OCI-LY7 (cell line): ENCODE measurements around the gene ZNF175. TPM values are rescaled to one million over a fixed set of nuclear protein-coding genes. Genes with fewer than 3 reads are reported as not detected.

Source experiments
- BruUV-seq: library from RNA; stranded (reverse); fragments of 400-500 nt; replicated peaks from 2 replicates; lab custom pipeline; 2021; lab: Mats Ljungman, UMichigan
- CTCF ChIA-PET: fragments of 300-600 bp; sonication (Branson Sonifier 250); formaldehyde crosslinking; loops from one replicate; lab custom pipeline; 2022; ENCODE audit warnings: antibody characterized with exemption; ENCODE audit not compliant: unreplicated experiment; lab: Charles Lee
- POLR2A ChIA-PET: fragments of 300-600 bp; sonication (Branson Sonifier 250); formaldehyde crosslinking; loops from one replicate; lab custom pipeline; 2022; ENCODE audit warnings: antibody characterized with exemption; lab: Charles Lee
- DNase-seq: peaks from one replicate; pipeline ENCODE4 v3.0.0-alpha.2; 2015; ENCODE audit warnings: low spot score
- H2AFZ ChIP-seq: fragments of 200-600 bp; sonication (generic), shearing (Covaris generic); 2 replicates; pipeline ENCODE4 v1.6.1; 2014; ENCODE audit warnings: mild to moderate bottlenecking, antibody characterized with exemption, low read length, moderate library complexity
- H3K27ac ChIP-seq: fragments of 200-600 bp; sonication (generic); 2 replicates; pipeline ENCODE4 v1.5.1; 2014; ENCODE audit warnings: mixed run types, low read depth, mild to moderate bottlenecking, moderate library complexity, low read length, inconsistent platforms; ENCODE audit not compliant: poor library complexity, severe bottlenecking
- H3K36me3 ChIP-seq: fragments of 200-600 bp; sonication (generic); 2 replicates; pipeline ENCODE4 v1.6.1; 2014; ENCODE audit warnings: mild to moderate bottlenecking, antibody characterized with exemption, low read length, moderate library complexity, mixed read lengths; ENCODE audit not compliant: insufficient read depth
- H3K4me1 ChIP-seq: fragments of 200-600 bp; sonication (generic); 2 replicates; pipeline ENCODE4 v1.5.1; 2014; ENCODE audit warnings: mild to moderate bottlenecking, low read length; ENCODE audit not compliant: insufficient read depth, poor library complexity, severe bottlenecking
- H3K4me2 ChIP-seq: fragments of 200-600 bp; sonication (generic); 2 replicates; pipeline ENCODE4 v1.6.1; 2014; ENCODE audit warnings: mild to moderate bottlenecking, low read length
- H3K4me3 ChIP-seq: fragments of 200-600 bp; sonication (generic); 2 replicates; pipeline ENCODE4 v1.5.1; 2014; ENCODE audit warnings: mild to moderate bottlenecking, low read depth, low read length; ENCODE audit not compliant: poor library complexity, severe bottlenecking
- H3K79me2 ChIP-seq: fragments of 200-600 bp; sonication (generic); 2 replicates; pipeline ENCODE4 v1.6.1; 2016; ENCODE audit warnings: low read depth, mild to moderate bottlenecking, low read length, moderate library complexity, mixed read lengths; ENCODE audit not compliant: insufficient read depth
- H3K9me2 ChIP-seq: fragments of 200-600 bp; sonication (generic); 2 replicates; pipeline ENCODE4 v1.6.1; 2016; ENCODE audit warnings: mild to moderate bottlenecking, low read length, mixed read lengths; ENCODE audit not compliant: insufficient read depth
- H3K9me3 ChIP-seq: fragments of 200-600 bp; sonication (generic); 2 replicates; pipeline ENCODE4 v1.6.1; 2014; ENCODE audit warnings: mild to moderate bottlenecking, mixed run types, low read length, mixed read lengths
- H4K20me1 ChIP-seq: fragments of 200-600 bp; sonication (generic); 2 replicates; pipeline ENCODE4 v1.6.1; 2014; ENCODE audit warnings: mild to moderate bottlenecking, antibody characterized with exemption, low read length, moderate library complexity, mixed read lengths; ENCODE audit not compliant: insufficient read depth
- EZH2phosphoT487 ChIP-seq: fragments of 200-600 bp; sonication (generic); IDR thresholded peaks from 2 replicates; pipeline ENCODE4 v1.6.1; 2018; ENCODE audit warnings: low read depth, borderline replicate concordance, mild to moderate bottlenecking, mixed run types, antibody characterized with exemption, low read length, moderate library complexity, mixed read lengths
- intact Hi-C: fragments of 100-400 bp; cut with micrococcal nuclease; formaldehyde crosslinking; loops from one replicate; pipeline ENCODE4 v1.10.0; 2022; ENCODE audit not compliant: unreplicated experiment
- total RNA-seq, 2 experiments: library from RNA; depleted of rRNA in 1 of 2; stranded (reverse); fragments of >200 nt in 1 of 2; shearing (Covaris generic) in 1 of 2; gene quantifications; 2 replicates each; pipeline ENCODE4 v1.2.3, GENCODE V29; 2014 to 2022
- TF ChIP-seq, protein P1 (sequence below): fragments of 200-600 bp; sonication (generic); conservative IDR thresholded peaks from 2 replicates; pipeline ENCODE4 v1.5.1; 2014; ENCODE audit warnings: mild to moderate bottlenecking, antibody characterized with exemption, low read length, moderate library complexity, mixed read lengths

ZNF175 gene
- total RNA-seq, 2 experiments from 2014 or later, result 3.5 to 10.4 TPM

DNA sequence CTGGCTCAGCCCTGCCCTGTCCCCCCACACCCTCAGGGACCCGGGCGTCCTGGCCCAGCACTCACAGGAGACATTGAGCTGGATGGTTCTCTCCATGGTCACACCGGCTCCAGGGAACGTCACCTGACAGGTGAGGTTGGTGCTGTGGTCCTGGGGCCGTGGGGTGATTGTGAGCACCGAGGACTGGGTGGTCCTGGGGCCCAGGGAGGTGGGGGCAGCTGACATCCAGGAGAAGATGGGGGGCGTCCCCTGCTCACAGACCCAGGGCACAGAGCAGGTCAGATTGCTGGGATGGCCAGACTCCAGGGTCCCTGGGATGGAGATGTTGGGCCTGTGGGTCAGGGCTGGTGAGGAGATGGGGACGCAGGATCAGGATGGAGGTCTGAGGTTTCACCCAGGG is 40.5 kb upstream of the ZNF175 start:
- H4K20me1 ChIP-seq, result no peaks in the 10 kb centered on the region
- no peak overlapping the region for H3K4me2 ChIP-seq
- BruUV-seq, result no TSS peak
- H3K27ac ChIP-seq, result no peak overlapping the region
- no peak for DNase-seq
- no peak overlapping the region for H3K4me3 ChIP-seq
- H3K4me1 ChIP-seq, result no peaks in the 10 kb centered on the region
- no peaks in the 10 kb centered on the region for H3K9me3 ChIP-seq
- no peaks in the 10 kb centered on the region for H3K9me2 ChIP-seq
- ChIA-PET CTCF (no interaction called here), POLR2A (no interaction called here)
- intact Hi-C loops, result no loop called here
- H3K79me2 ChIP-seq, result no peaks in the 10 kb centered on the region
- no peak overlapping the region for H2AFZ ChIP-seq
- no peak for TF ChIP-seq EZH2phosphoT487
- TF ChIP-seq, protein P1, sequence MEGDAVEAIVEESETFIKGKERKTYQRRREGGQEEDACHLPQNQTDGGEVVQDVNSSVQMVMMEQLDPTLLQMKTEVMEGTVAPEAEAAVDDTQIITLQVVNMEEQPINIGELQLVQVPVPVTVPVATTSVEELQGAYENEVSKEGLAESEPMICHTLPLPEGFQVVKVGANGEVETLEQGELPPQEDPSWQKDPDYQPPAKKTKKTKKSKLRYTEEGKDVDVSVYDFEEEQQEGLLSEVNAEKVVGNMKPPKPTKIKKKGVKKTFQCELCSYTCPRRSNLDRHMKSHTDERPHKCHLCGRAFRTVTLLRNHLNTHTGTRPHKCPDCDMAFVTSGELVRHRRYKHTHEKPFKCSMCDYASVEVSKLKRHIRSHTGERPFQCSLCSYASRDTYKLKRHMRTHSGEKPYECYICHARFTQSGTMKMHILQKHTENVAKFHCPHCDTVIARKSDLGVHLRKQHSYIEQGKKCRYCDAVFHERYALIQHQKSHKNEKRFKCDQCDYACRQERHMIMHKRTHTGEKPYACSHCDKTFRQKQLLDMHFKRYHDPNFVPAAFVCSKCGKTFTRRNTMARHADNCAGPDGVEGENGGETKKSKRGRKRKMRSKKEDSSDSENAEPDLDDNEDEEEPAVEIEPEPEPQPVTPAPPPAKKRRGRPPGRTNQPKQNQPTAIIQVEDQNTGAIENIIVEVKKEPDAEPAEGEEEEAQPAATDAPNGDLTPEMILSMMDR, result no peak
- no peaks in the 10 kb centered on the region for H3K36me3 ChIP-seq

DNA sequence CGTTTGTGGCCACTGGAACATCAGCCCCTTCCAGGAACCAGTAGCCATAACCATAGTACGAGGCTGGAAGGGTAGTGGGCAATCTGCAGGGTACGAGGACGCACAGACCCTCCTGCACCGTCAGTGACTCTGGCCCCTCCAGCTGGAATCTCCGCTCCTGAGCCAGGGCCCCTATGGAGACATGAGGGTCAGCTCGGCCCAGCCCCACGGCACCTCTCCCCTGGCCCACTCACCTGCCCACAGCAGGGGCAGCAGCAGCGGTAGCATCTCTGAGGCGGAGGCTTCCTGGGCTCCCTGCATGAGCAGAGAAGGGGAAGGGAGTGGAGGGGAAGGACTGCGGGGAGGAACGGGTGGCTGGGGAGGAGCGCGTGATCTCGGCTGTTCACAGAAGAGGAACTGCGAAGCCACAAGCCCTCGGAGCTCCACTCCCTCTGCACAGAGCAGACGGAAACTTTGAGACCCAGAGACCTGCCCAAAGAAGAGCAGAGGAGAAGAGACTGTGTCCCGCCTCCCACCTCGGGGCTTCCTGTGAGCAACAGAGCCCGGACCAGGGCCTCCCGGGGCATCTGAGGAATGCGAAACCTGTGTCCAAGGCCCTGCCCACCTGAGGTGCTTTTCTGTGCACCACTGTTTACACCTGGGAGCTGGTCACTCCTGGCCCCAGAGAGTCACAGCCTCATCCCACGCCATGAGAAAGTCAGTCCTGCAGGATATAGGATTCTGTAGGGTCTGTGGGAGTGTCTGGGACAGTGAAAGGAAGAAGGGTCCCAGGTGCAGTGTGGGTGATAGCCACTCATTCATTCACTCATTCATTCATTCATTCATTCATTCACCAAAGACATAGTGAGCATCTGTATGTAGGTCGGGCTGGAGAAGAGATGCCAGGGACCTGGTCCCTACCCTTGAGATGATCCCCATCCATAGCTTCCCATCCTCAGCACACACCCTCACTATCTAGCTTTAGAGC is 39.5 kb upstream of the ZNF175 start, which contains the start of gene SIGLEC6:
Gene SIGLEC6 (minus strand): TSS at position 322 of the 967 bp plus-strand sequence. CDS start 22 bp downstream, at position 300.
- peak; percentile 37 for DNase-seq
- CTCF ChIA-PET, result no interaction called here
- Histone ChIP-seq H4K20me1 (no peaks in the 10 kb centered on the region), H3K4me1 (no peaks in the 10 kb centered on the region), H3K4me2 (no peak within 1 kb of the TSS), H3K79me2 (no peaks in the 10 kb centered on the region), H2AFZ (no peak within 1 kb of the TSS), H3K9me2 (no peaks in the 10 kb centered on the region), H3K27ac (no peak within 1 kb of the TSS), H3K36me3 (no peaks in the 10 kb centered on the region), H3K9me3 (no peaks in the 10 kb centered on the region), H3K4me3 (no peak within 1 kb of the TSS)
- POLR2A ChIA-PET, result interaction anchor here (0.5 kb wide), 1 partner anchor 62 kb away, joined by 3 read pairs; no protein-coding TSS in a partner anchor
- intact Hi-C loops, result no loop called here
- TF ChIP-seq EZH2phosphoT487, result no peak
- TF ChIP-seq, protein P1, result no peak
- no TSS peak for BruUV-seq

GRCh38 chr19:51535535-51535934 is 35.5 kb upstream of the ZNF175 start:
- H3K4me3 ChIP-seq, result no peak overlapping the region
- BruUV-seq, result no TSS peak
- no peaks in the 10 kb centered on the region for H3K79me2 ChIP-seq
- H3K36me3 ChIP-seq, result no peaks in the 10 kb centered on the region
- H3K9me2 ChIP-seq, result no peaks in the 10 kb centered on the region
- no peak overlapping the region for H2AFZ ChIP-seq
- no peak overlapping the region for H3K4me2 ChIP-seq
- intact Hi-C loops, result no loop called here
- CTCF ChIA-PET, result no interaction called here
- TF ChIP-seq, protein P1, result no peak
- no peak for TF ChIP-seq EZH2phosphoT487
- H3K27ac ChIP-seq, result no peak overlapping the region
- no peaks in the 10 kb centered on the region for H4K20me1 ChIP-seq
- POLR2A ChIA-PET, result no interaction called here
- DNase-seq, result no peak
- no peaks in the 10 kb centered on the region for H3K4me1 ChIP-seq
- H3K9me3 ChIP-seq, result no peaks in the 10 kb centered on the region
